Muscle of arm (tissue), 12 donors: ENCODE results near the gene DIPK2A. TPM values are rescaled to one million over a fixed set of nuclear protein-coding genes. Genes with fewer than 3 reads are reported as not detected.

Experiments
- polyA plus RNA-seq, 12 donors: library from polyadenylated mRNA; unstranded; fragments of 120-200 nt; gene quantifications; one replicate each; pipeline ENCODE4 v1.2.1, GENCODE V29; 2013; ENCODE audit not compliant: insufficient read length in 12 of 12

DIPK2A gene
- polyA plus RNA-seq, 12 donors: 23.0 to 36.2 (median 29.6) TPM; not detected in 1

Other genes starting within 250 kb of the DIPK2A start
- gene SLC9A9, start 123.4 kb upstream of the DIPK2A start, polyA plus RNA-seq: 10 to 100 TPM in 10 of 12 donors, 1 to 10 TPM in 1, not detected in 1; 9.4 to 16.5 (median 11.6) TPM